GM06990 (cell line): ENCODE results near the gene TM4SF4.

Experiments
- DNase-seq: peaks from one replicate; pipeline ENCODE4 v3.0.0-alpha.2; 2011; ENCODE audit not compliant: insufficient read length; ENCODE audit errors: extremely low read depth
- H3K27me3 ChIP-seq: replicated peaks from 2 replicates; pipeline ENCODE4 v1.6.0; 2011; ENCODE audit warnings: low read length; ENCODE audit not compliant: control insufficient read depth, insufficient read depth
- H3K36me3 ChIP-seq: 2 replicates; pipeline ENCODE4 v1.5.1; 2011; ENCODE audit warnings: low read length; ENCODE audit not compliant: control insufficient read depth, insufficient read depth
- H3K4me3 ChIP-seq: replicated peaks from 2 replicates; pipeline ENCODE4 v1.5.1; 2011; ENCODE audit warnings: low read depth, mild to moderate bottlenecking, control low read depth, low read length
- TF ChIP-seq, protein P1 (sequence below): IDR thresholded peaks from 2 replicates; pipeline ENCODE4 v1.5.1; 2011; ENCODE audit warnings: low read length, control low read depth, mild to moderate bottlenecking, inconsistent platforms; ENCODE audit not compliant: insufficient read depth, poor library complexity, severe bottlenecking

Gene TM4SF4

DNA sequence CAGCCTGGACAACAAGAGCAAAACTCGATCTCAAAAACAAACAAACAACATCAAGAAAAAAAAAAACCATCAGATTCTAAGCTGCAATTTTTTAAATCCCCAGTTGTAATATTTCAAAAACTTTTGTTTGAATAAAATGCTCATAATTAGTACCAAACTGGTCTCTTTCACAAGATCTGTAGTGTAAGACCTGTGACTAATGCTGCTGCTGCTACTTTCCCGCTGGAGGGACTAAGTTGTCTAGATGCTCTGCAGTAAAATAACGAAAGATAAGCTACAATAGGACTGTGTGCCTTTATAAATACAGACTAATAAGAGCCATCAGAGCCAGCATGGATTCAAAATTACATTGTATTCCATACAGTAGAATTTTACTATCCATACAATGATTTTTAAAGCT lies 45.4 kb downstream of the TM4SF4 start:
- H3K4me3 ChIP-seq: no peak overlapping the region
- no peaks in the 10 kb centered on the region for H3K27me3 ChIP-seq
- H3K36me3 ChIP-seq: no peaks in the 10 kb centered on the region
- DNase-seq: no peak
- TF ChIP-seq, protein P1, sequence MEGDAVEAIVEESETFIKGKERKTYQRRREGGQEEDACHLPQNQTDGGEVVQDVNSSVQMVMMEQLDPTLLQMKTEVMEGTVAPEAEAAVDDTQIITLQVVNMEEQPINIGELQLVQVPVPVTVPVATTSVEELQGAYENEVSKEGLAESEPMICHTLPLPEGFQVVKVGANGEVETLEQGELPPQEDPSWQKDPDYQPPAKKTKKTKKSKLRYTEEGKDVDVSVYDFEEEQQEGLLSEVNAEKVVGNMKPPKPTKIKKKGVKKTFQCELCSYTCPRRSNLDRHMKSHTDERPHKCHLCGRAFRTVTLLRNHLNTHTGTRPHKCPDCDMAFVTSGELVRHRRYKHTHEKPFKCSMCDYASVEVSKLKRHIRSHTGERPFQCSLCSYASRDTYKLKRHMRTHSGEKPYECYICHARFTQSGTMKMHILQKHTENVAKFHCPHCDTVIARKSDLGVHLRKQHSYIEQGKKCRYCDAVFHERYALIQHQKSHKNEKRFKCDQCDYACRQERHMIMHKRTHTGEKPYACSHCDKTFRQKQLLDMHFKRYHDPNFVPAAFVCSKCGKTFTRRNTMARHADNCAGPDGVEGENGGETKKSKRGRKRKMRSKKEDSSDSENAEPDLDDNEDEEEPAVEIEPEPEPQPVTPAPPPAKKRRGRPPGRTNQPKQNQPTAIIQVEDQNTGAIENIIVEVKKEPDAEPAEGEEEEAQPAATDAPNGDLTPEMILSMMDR: no peak

DNA sequence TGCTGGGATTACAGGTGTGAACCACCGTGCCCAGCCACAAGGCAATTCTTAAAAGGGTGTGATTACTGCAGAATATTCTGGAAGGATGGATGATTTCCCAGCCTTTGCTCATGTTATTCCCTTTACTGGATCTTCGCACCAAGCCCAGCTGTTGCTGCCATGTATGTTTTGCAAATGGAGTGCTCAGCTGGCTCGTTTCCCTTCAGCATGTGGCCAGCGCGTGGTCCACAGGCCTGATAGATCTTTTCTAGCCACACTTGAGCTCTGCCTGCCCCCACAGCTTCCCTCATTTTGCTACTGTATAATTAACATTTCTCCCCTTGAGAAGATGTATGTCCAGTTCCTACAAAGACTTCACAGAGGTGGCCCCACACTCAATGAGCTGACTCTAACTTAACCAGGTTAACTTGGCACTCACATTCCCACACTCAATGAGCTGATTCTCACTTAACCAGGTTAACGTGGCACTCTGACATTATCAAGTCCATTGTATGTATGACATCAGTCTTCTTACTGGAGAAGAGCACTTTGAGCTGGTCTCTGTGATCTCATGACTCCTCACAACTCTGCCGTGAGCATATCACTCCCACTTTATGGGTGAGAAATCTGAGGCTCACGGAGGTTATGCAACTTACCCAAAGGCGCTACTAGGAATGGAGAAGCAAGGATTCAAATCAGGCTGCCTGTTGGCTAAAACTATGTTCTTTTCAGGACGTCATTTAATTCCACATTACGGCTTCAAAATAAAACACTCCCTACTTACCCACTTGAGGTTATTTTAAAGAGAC lies 49.2 kb downstream of the TM4SF4 start:
- TF ChIP-seq, protein P1: no peak
- no peak overlapping the region for H3K4me3 ChIP-seq
- H3K36me3 ChIP-seq: no peaks in the 10 kb centered on the region
- no peak for DNase-seq
- no peaks in the 10 kb centered on the region for H3K27me3 ChIP-seq

DNA sequence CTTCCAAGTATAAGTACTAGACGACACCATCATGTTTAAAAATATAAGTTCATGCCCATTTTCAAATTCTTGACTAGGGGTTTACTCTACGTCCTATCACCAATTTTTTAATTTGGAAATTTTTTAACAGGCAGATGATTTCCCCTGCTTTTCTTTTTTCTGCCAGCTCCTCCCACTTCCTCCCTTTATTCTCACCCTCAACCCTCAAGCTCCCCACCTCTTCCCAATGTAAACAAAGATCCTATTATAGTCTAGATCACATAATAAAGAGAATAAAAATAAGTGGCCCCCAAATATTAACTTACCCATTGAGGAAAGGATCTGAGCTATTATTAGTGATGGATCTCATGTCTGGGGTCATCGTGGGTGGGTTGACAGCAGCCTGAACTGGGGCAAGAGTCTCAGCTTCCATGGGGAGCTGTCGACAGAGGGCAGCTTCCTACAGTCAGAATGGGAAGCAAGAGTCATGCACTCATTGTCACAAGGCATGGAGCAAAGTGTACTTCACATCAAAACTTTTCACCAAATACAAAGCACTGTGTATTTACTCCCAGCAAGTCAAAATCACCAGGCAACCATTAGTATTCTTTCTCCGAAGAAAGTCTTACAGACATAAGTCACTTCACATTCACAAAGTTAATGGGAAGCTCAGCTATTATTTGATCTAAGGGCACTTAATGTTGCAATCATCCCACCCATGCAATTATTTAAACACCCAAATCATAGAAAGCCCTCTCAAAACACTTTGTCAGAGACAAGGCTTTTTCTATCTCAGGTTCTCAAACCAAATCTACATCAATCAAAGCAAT lies 53.2 kb downstream of the TM4SF4 start:
- Histone ChIP-seq H3K27me3 (no peaks in the 10 kb centered on the region), H3K36me3 (no peaks in the 10 kb centered on the region), H3K4me3 (no peak overlapping the region)
- TF ChIP-seq, protein P1: no peak
- no peak for DNase-seq

DNA sequence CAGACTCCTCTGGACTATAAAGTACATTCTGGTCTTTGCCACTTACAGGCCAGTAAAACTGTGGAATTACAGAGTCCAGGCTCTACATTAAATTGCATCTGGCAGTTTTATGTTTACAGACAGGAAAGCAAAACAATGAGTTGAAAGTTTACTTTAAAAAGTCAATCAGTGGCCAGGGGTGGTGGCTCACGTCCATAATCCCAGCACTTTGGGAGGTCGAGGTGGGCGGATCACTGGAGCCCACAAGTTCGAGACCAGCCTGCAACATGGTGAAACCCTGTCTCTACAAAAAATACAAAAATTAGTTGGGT lies 53.8 kb downstream of the TM4SF4 start:
- H3K4me3 ChIP-seq: no peak overlapping the region
- no peaks in the 10 kb centered on the region for H3K36me3 ChIP-seq
- no peaks in the 10 kb centered on the region for H3K27me3 ChIP-seq
- DNase-seq: no peak
- TF ChIP-seq, protein P1: no peak

DNA sequence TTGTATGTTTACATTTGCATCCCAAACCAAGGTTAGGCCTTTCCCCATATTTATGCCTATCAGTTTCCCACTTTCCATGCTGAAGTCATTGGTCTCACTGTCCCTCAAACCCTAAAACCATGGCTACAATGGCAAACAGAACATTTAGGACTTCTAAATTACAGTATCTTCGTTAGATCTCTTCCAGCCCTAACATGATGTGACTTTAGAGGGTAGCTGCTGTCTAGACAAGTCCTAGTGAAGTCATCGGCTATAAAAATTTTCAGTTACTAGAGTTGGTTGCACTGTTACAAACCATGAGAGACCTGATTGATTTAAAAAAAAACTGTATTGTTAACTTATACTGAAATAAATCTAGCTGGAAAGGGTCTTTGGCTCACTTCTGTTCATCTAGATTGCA lies 54.6 kb downstream of the TM4SF4 start:
- Histone ChIP-seq H3K4me3 (no peak overlapping the region), H3K36me3 (no peaks in the 10 kb centered on the region), H3K27me3 (no peaks in the 10 kb centered on the region)
- TF ChIP-seq, protein P1: no peak
- no peak for DNase-seq
